Trophoblast cell (in vitro differentiated cells and primary cell): ENCODE measurements around the gene ARRDC4.

Experiments used
- DNase-seq, 2 donors: peaks; one replicate each; pipeline ENCODE4 v3.0.0-alpha.2; 2016
- H2AFZ ChIP-seq: 2 replicates; pipeline ENCODE4 v1.6.1; 2013; ENCODE audit warnings: low read length, moderate library complexity, mild to moderate bottlenecking; ENCODE audit not compliant: insufficient read depth, poor library complexity
- H2AK5ac ChIP-seq: 2 replicates; pipeline ENCODE4 v1.6.1; 2013; ENCODE audit warnings: mild to moderate bottlenecking, low read length
- H2BK120ac ChIP-seq: 2 replicates; pipeline ENCODE4 v1.6.1; 2013; ENCODE audit warnings: low read length, mild to moderate bottlenecking, moderate library complexity; ENCODE audit not compliant: insufficient read depth, poor library complexity
- H2BK12ac ChIP-seq: 2 replicates; pipeline ENCODE4 v1.6.1; 2013; ENCODE audit warnings: mild to moderate bottlenecking, low read length, moderate library complexity
- H2BK5ac ChIP-seq: 2 replicates; pipeline ENCODE4 v1.6.1; 2013; ENCODE audit warnings: low read length, low read depth, moderate library complexity, mild to moderate bottlenecking; ENCODE audit not compliant: poor library complexity
- H3K14ac ChIP-seq: 2 replicates; pipeline ENCODE4 v1.6.1; 2013; ENCODE audit warnings: mild to moderate bottlenecking, low read length
- H3K18ac ChIP-seq: 2 replicates; pipeline ENCODE4 v1.6.1; 2013; ENCODE audit warnings: mild to moderate bottlenecking, low read length
- H3K23ac ChIP-seq: 2 replicates; pipeline ENCODE4 v1.6.1; 2013; ENCODE audit warnings: low read length
- H3K27ac ChIP-seq: 2 replicates; pipeline ENCODE4 v1.5.1; 2013; ENCODE audit warnings: low read depth, mild to moderate bottlenecking, inconsistent platforms, low read length, moderate library complexity
- H3K27me3 ChIP-seq: 2 replicates; pipeline ENCODE4 v1.6.1; 2013; ENCODE audit warnings: inconsistent platforms, mild to moderate bottlenecking, low read length, moderate library complexity; ENCODE audit not compliant: insufficient read depth
- H3K36me3 ChIP-seq, 2 experiments: 1 replicate in 1 of 2; 2 replicates in 1 of 2; pipeline ENCODE4 v1.6.1; 2013; ENCODE audit warnings: low read length in 2 of 2, mild to moderate bottlenecking in 2 of 2, moderate library complexity in 1 of 2; ENCODE audit not compliant: insufficient read depth in 2 of 2, control insufficient read depth in 1 of 2
- H3K4ac ChIP-seq: 2 replicates; pipeline ENCODE4 v1.6.1; 2013; ENCODE audit warnings: low read depth, mild to moderate bottlenecking, low read length, moderate library complexity
- H3K4me1 ChIP-seq, 2 experiments: 1 replicate in 1 of 2; 2 replicates in 1 of 2; pipeline ENCODE4 v1.6.1; 2013; ENCODE audit warnings: low read length in 2 of 2, mild to moderate bottlenecking in 2 of 2, moderate library complexity in 1 of 2; ENCODE audit not compliant: insufficient read depth in 2 of 2, control insufficient read depth in 1 of 2
- H3K4me2 ChIP-seq: 2 replicates; pipeline ENCODE4 v1.6.1; 2013; ENCODE audit warnings: inconsistent platforms, mild to moderate bottlenecking, low read length, moderate library complexity
- H3K4me3 ChIP-seq: 2 replicates; pipeline ENCODE4 v1.5.1; 2013; ENCODE audit warnings: mild to moderate bottlenecking, low read depth, low read length, inconsistent platforms
- H3K79me1 ChIP-seq: one replicate; pipeline ENCODE4 v1.6.1; 2013; ENCODE audit warnings: low read length
- H3K79me2 ChIP-seq: 2 replicates; pipeline ENCODE4 v1.6.1; 2013; ENCODE audit warnings: low read length, mild to moderate bottlenecking; ENCODE audit not compliant: control insufficient read depth, insufficient read depth, poor library complexity
- H3K9ac ChIP-seq: 2 replicates; pipeline ENCODE4 v1.6.1; 2013; ENCODE audit warnings: mild to moderate bottlenecking, low read length
- H3K9me3 ChIP-seq: 2 replicates; pipeline ENCODE4 v1.6.1; 2013; ENCODE audit warnings: low read depth, mild to moderate bottlenecking, control low read depth, inconsistent platforms, low read length; ENCODE audit not compliant: insufficient read depth
- H4K12ac ChIP-seq: 2 replicates; pipeline ENCODE4 v1.6.1; 2013; ENCODE audit warnings: low read depth, mild to moderate bottlenecking, low read length, moderate library complexity
- H4K8ac ChIP-seq: 2 replicates; pipeline ENCODE4 v1.6.1; 2013; ENCODE audit warnings: low read depth, mild to moderate bottlenecking, low read length, moderate library complexity
- H4K91ac ChIP-seq: one replicate; pipeline ENCODE4 v1.6.1; 2013; ENCODE audit warnings: low read depth, mild to moderate bottlenecking, low read length, moderate library complexity
- WGBS: extraction: QIAGEN DNeasy Blood & Tissue Kit; methylation state at CpG from one replicate; pipeline ENCODE4 v1.1.7; 2013; ENCODE audit warnings: missing lambda C conversion rate; ENCODE audit not compliant: insufficient read length, insufficient coverage; ENCODE audit errors: extremely low coverage; 5-methylcytosine and 5-hydroxymethylcytosine counted together

ARRDC4 gene

GRCh38 chr15:97953254-97953653 lies 7.2 kb upstream of the ARRDC4 start:
- Histone ChIP-seq H3K14ac (no peak overlapping the region), H3K9ac (no peak overlapping the region), H2BK5ac (no peak overlapping the region), H3K27ac (no peak overlapping the region), H3K4me1 (no peaks in the 10 kb centered on the region), H3K27me3 (no peaks in the 10 kb centered on the region), H2BK12ac (no peak overlapping the region), H3K4ac (no peak overlapping the region), H3K36me3 (no peaks in the 10 kb centered on the region), H3K23ac (no peak overlapping the region), H2BK120ac (no peak overlapping the region), H3K79me1 (no peaks in the 10 kb centered on the region), H3K4me2 (no peak overlapping the region), H2AFZ (no peak overlapping the region), H3K4me3 (no peak overlapping the region), H3K18ac (no peak overlapping the region), H4K12ac (no peak overlapping the region), H3K9me3 (no peaks in the 10 kb centered on the region), H4K8ac (no peak overlapping the region), H3K79me2 (no peaks in the 10 kb centered on the region), H4K91ac (no peak overlapping the region), H2AK5ac (no peak overlapping the region)
- WGBS = no CpG with 5 or more reads among the region's 6 CpGs
- no peak for DNase-seq

- H3K14ac ChIP-seq = no peak overlapping the region
- no peaks in the 10 kb centered on the region for H3K4me1 ChIP-seq
- H3K9me3 ChIP-seq = no peaks in the 10 kb centered on the region
- H2BK12ac ChIP-seq = no peak overlapping the region
- H2AFZ ChIP-seq = no peak overlapping the region
- no peak overlapping the region for H3K27ac ChIP-seq
- no peak overlapping the region for H4K91ac ChIP-seq
- H3K18ac ChIP-seq = no peak overlapping the region
- no peaks in the 10 kb centered on the region for H3K79me1 ChIP-seq
- H3K36me3 ChIP-seq = no peaks in the 10 kb centered on the region
- no peak overlapping the region for H3K4me2 ChIP-seq
- no peaks in the 10 kb centered on the region for H3K27me3 ChIP-seq
- H3K4ac ChIP-seq = no peak overlapping the region
- no peaks in the 10 kb centered on the region for H3K79me2 ChIP-seq
- H2AK5ac ChIP-seq = no peak overlapping the region
- no peak overlapping the region for H2BK5ac ChIP-seq
- peak in 1 of 2 donors; percentile 20 for DNase-seq
- H3K4me3 ChIP-seq = no peak overlapping the region
- no peak overlapping the region for H3K23ac ChIP-seq
- no peak overlapping the region for H4K12ac ChIP-seq
- no peak overlapping the region for H2BK120ac ChIP-seq
- no peak overlapping the region for H3K9ac ChIP-seq
- no CpG with 5 or more reads among the region's 8 CpGs for WGBS
- H4K8ac ChIP-seq = no peak overlapping the region
These were observed 6.8 kb upstream of the ARRDC4 start for GRCh38 chr15:97953748-97954147.

- Histone ChIP-seq H3K18ac (no peak overlapping the region), H2BK5ac (no peak overlapping the region), H3K79me1 (no peaks in the 10 kb centered on the region), H3K23ac (no peak overlapping the region), H2AFZ (no peak overlapping the region), H3K27ac (no peak overlapping the region), H4K12ac (no peak overlapping the region), H3K36me3 (no peaks in the 10 kb centered on the region), H2BK12ac (no peak overlapping the region), H3K4me2 (no peak overlapping the region), H3K4me1 (no peaks in the 10 kb centered on the region), H3K9ac (no peak overlapping the region), H3K4ac (no peak overlapping the region), H3K9me3 (no peaks in the 10 kb centered on the region), H4K91ac (no peak overlapping the region), H3K79me2 (no peaks in the 10 kb centered on the region), H2BK120ac (no peak overlapping the region), H2AK5ac (no peak overlapping the region), H3K14ac (no peak overlapping the region), H4K8ac (no peak overlapping the region), H3K4me3 (no peak overlapping the region), H3K27me3 (no peaks in the 10 kb centered on the region)
- no peak for DNase-seq
- WGBS = no CpG with 5 or more reads among the region's 2 CpGs
These were observed 5.5 kb upstream of the ARRDC4 start for GRCh38 chr15:97955035-97955434.

GRCh38 chr15:97955529-97955928 lies 5.0 kb upstream of the ARRDC4 start:
- WGBS = no CpG with 5 or more reads among the region's 4 CpGs
- Histone ChIP-seq H2BK120ac (no peak overlapping the region), H4K12ac (no peak overlapping the region), H3K36me3 (no peaks in the 10 kb centered on the region), H4K8ac (no peak overlapping the region), H3K14ac (no peak overlapping the region), H3K18ac (no peak overlapping the region), H2BK5ac (no peak overlapping the region), H2BK12ac (no peak overlapping the region), H3K23ac (no peak overlapping the region), H3K27ac (no peak overlapping the region), H3K27me3 (no peaks in the 10 kb centered on the region), H3K4me1 (no peaks in the 10 kb centered on the region), H3K4me3 (no peak overlapping the region), H3K4ac (no peak overlapping the region), H4K91ac (no peak overlapping the region), H3K9me3 (no peaks in the 10 kb centered on the region), H3K79me2 (no peaks in the 10 kb centered on the region), H3K9ac (no peak overlapping the region), H2AK5ac (no peak overlapping the region), H3K79me1 (no peaks in the 10 kb centered on the region), H3K4me2 (no peak overlapping the region), H2AFZ (no peak overlapping the region)
- DNase-seq = no peak
